Body of pancreas (tissue), 4 donors: Measurements from ENCODE around the gene TESMIN. TPM values are rescaled to one million over a fixed set of nuclear protein-coding genes. Genes with fewer than 3 reads are reported as not detected.

Experiments
- ATAC-seq: fragments of 150-250 bp; one replicate; pipeline ENCODE4 v1.9.1; 2016
- DNase-seq, 4 donors: peaks; one replicate each; pipeline ENCODE4 v3.0.0-alpha.2; 2019
- H3K27ac ChIP-seq, 4 donors: fragments of 200-600 bp; sonication (generic); 1 replicate in 3 of 4; 2 replicates in 1 of 4; pipeline versions ENCODE4 v1.5.1 to v1.6.1; 2016 to 2019; ENCODE audit warnings: mild to moderate bottlenecking in 1 of 4, mixed read lengths in 1 of 4, moderate library complexity in 1 of 4
- H3K27me3 ChIP-seq, 2 donors: fragments of 200-600 bp; sonication (generic); one replicate each; pipeline ENCODE4 v1.6.0; 2016; ENCODE audit warnings: mild to moderate bottlenecking in 1 of 2
- H3K36me3 ChIP-seq, 2 donors: fragments of 200-600 bp; sonication (generic); replicated peaks in 1 of 2; 2 replicates each; pipeline ENCODE4 v1.5.1; 2016; ENCODE audit warnings: low read depth in 2 of 2; ENCODE audit not compliant: insufficient read depth in 1 of 2
- H3K4me1 ChIP-seq: fragments of 200-600 bp; sonication (generic); one replicate; pipeline ENCODE4 v1.6.0; 2016
- H3K4me3 ChIP-seq, 2 donors: fragments of 200-600 bp; sonication (generic); 1 replicate in 1 of 2; 2 replicates in 1 of 2; pipeline ENCODE4 v1.5.1; 2016 to 2019
- H3K9me3 ChIP-seq, 3 donors: fragments of 200-600 bp; sonication (generic); 1 replicate in 2 of 3; 2 replicates in 1 of 3; pipeline ENCODE4 v1.5.1; 2016
- CTCF ChIP-seq, 7 experiments: fragments of 450-650 bp in 4 of 7; fragments of 200-600 bp in 3 of 7; sonication (generic) in 3 of 7; IDR thresholded peaks; one replicate each; pipeline ENCODE4 v1.5.1; 2016 to 2019; ENCODE audit warnings: antibody characterized with exemption in 7 of 7
- POLR2A ChIP-seq, 3 donors: fragments of 450-650 bp; IDR thresholded peaks; one replicate each; pipeline ENCODE4 v1.6.1; 2016; ENCODE audit warnings: antibody characterized with exemption in 3 of 3, mild to moderate bottlenecking in 2 of 3
- WGBS, 2 donors: methylation state at CpG; one replicate each; pipeline ENCODE4 v1.1.5; 2017; 5-methylcytosine and 5-hydroxymethylcytosine counted together
- intact Hi-C: fragments of 100-400 bp; cut with DNase I; formaldehyde crosslinking; loops from one replicate; pipeline ENCODE4 v1.15.1; 2023
- total RNA-seq, 2 donors: library from RNA; depleted of rRNA; stranded (reverse); fragments of >200 nt; gene quantifications; one replicate each; pipeline ENCODE4 v1.1.0, GENCODE V29; 2016

The TESMIN gene
- total RNA-seq, 2 donors from 2014 or later: 1.6 to 7.9 TPM

GRCh38 chr11:68714060-68714856 is 37.1 kb downstream of the TESMIN start:
- Histone ChIP-seq H3K27me3 (no peaks in the 10 kb centered on the region), H3K4me1 (no peaks in the 10 kb centered on the region), H3K4me3 (no peak overlapping the region), H3K36me3 (no peaks in the 10 kb centered on the region), H3K9me3 (no peaks in the 10 kb centered on the region), H3K27ac (no peak overlapping the region)
- intact Hi-C loops: no loop called here
- DNase-seq: no peak
- WGBS, 2 donors: 74% methylated on average over 19 to 23 of the region's 23 CpGs
- TF ChIP-seq POLR2A (IDR thresholded peaks at IDR 0.05): no peak
- no peak for TF ChIP-seq CTCF (IDR thresholded peaks at IDR 0.05)
- no peak for ATAC-seq

GRCh38 chr11:68711114-68711513 is 40.2 kb downstream of the TESMIN start:
- no peak for TF ChIP-seq CTCF (IDR thresholded peaks at IDR 0.05)
- TF ChIP-seq POLR2A (IDR thresholded peaks at IDR 0.05): no peak
- no peaks in the 10 kb centered on the region for H3K36me3 ChIP-seq
- no peak for DNase-seq
- no peak overlapping the region for H3K4me3 ChIP-seq
- no peaks in the 10 kb centered on the region for H3K27me3 ChIP-seq
- 80 to 89% methylated on average over 8 of the region's 8 CpGs for WGBS, 2 donors
- no peaks in the 10 kb centered on the region for H3K9me3 ChIP-seq
- no peaks in the 10 kb centered on the region for H3K4me1 ChIP-seq
- ATAC-seq: no peak
- no peak overlapping the region for H3K27ac ChIP-seq
- intact Hi-C loops: no loop called here

GRCh38 chr11:68710409-68710808 is 40.9 kb downstream of the TESMIN start:
- 77 to 80% methylated on average over 11 of the region's 11 CpGs for WGBS, 2 donors
- no peak overlapping the region for H3K4me3 ChIP-seq
- no peak for TF ChIP-seq POLR2A (IDR thresholded peaks at IDR 0.05)
- TF ChIP-seq CTCF (IDR thresholded peaks at IDR 0.05): no peak
- ATAC-seq (no peak), DNase-seq (no peak)
- H3K27ac ChIP-seq: no peak overlapping the region
- intact Hi-C loops: no loop called here
- no peaks in the 10 kb centered on the region for H3K9me3 ChIP-seq
- no peaks in the 10 kb centered on the region for H3K27me3 ChIP-seq
- H3K36me3 ChIP-seq: no peaks in the 10 kb centered on the region
- H3K4me1 ChIP-seq: no peaks in the 10 kb centered on the region

- no peak overlapping the region for H3K27ac ChIP-seq
- ATAC-seq: no peak
Observed at GRCh38 chr11:68709062-68709461, 42.3 kb downstream of the TESMIN start.

More at GRCh38 chr11:68709062-68709461, 42.3 kb downstream of the TESMIN start:
- WGBS, 2 donors: 81 to 87% methylated on average over 12 of the region's 12 CpGs
- no peaks in the 10 kb centered on the region for H3K9me3 ChIP-seq
- H3K4me1 ChIP-seq: no peaks in the 10 kb centered on the region
- intact Hi-C loops: no loop called here
- no peaks in the 10 kb centered on the region for H3K27me3 ChIP-seq
- H3K4me3 ChIP-seq: no peak overlapping the region
- no peak for DNase-seq
- H3K36me3 ChIP-seq: no peaks in the 10 kb centered on the region
- TF ChIP-seq CTCF (IDR thresholded peaks at IDR 0.05) (no peak), POLR2A (IDR thresholded peaks at IDR 0.05) (no peak)
